K562 (cell line): ENCODE data around the gene TUT4. TPM values are rescaled to one million over a fixed set of nuclear protein-coding genes. Genes with fewer than 3 reads are reported as not detected.

ENCODE experiments used
- ATAC-seq: fragments of 200-7000 bp; cut with Tn5 transposase; 3 replicates; pipeline ENCODE4 v1.9.1; 2020; ENCODE audit warnings: moderate library complexity
- BruUV-seq: library from RNA; stranded (reverse); fragments of 400-500 nt; replicated peaks from 2 replicates; lab custom pipeline; 2021; lab: Mats Ljungman, UMichigan
- CTCF ChIA-PET: fragments of 300-600 bp; formaldehyde crosslinking; extraction: SDS; loops from one replicate; lab custom pipeline; 2021; ENCODE audit warnings: low intra/inter-chr PET ratio; lab: Yijun Ruan, JAX
- POLR2A ChIA-PET: fragments of 300-600, 350-650 bp; sonication (Branson Sonifier 250); formaldehyde crosslinking; extraction: SDS; loops from one replicate; lab custom pipeline; 2021; ENCODE audit warnings: antibody characterized with exemption, inconsistent platforms; lab: Yijun Ruan, JAX
- DNase-seq, 4 experiments: peaks; one replicate each; pipeline versions ENCODE4 v3.0.0 to v3.0.0-alpha.2; 2011 to 2018; ENCODE audit warnings: low spot score in 3 of 4, mixed read lengths in 3 of 4; ENCODE audit errors: extremely low read depth in 1 of 4
- FAIRE-seq: peaks from 2 replicates; lab custom pipeline; 2011; peaks lifted over from hg19 to GRCh38; lab: Jason Lieb, UNC
- H2AFZ ChIP-seq: 2 replicates; pipeline ENCODE4 v1.6.0; 2011; ENCODE audit warnings: low read depth, low read length, control low read depth, inconsistent platforms
- H3K27ac ChIP-seq: fragments of 200-600 bp; 3 replicates; pipeline ENCODE4 v1.8.0; 2011; ENCODE audit warnings: low read depth, mild to moderate bottlenecking, control low read depth, inconsistent platforms, low read length, moderate library complexity, mixed read lengths; ENCODE audit errors: extremely low read depth
- H3K27me3 ChIP-seq, 2 experiments: fragments of 300-600 bp in 1 of 2; 2 replicates in 1 of 2; 3 replicates in 1 of 2; pipeline versions ENCODE4 v1.6.0 to v1.8.0; 2011; ENCODE audit warnings: inconsistent platforms in 2 of 2, low read length in 2 of 2, mild to moderate bottlenecking in 1 of 2, mixed read lengths in 1 of 2, moderate library complexity in 1 of 2; ENCODE audit not compliant: control insufficient read depth in 2 of 2, insufficient read depth in 2 of 2
- H3K36me3 ChIP-seq: fragments of 300-600 bp; 3 replicates; pipeline ENCODE4 v1.8.0; 2011; ENCODE audit warnings: mild to moderate bottlenecking, low read length, inconsistent platforms; ENCODE audit not compliant: control insufficient read depth, insufficient read depth
- H3K4me1 ChIP-seq, 2 experiments: fragments of 200-600 bp in 1 of 2; replicated peaks in 1 of 2; 2 replicates in 1 of 2; 3 replicates in 1 of 2; pipeline versions ENCODE4 v1.5.1 to v1.8.0; 2011; ENCODE audit warnings: inconsistent platforms in 2 of 2, low read length in 2 of 2, mild to moderate bottlenecking in 1 of 2, mixed read lengths in 1 of 2, moderate library complexity in 1 of 2; ENCODE audit not compliant: control insufficient read depth in 2 of 2, insufficient read depth in 2 of 2
- H3K4me2 ChIP-seq: 2 replicates; pipeline ENCODE4 v1.6.1; 2011; ENCODE audit warnings: low read length, control low read depth, inconsistent platforms, mixed read lengths; ENCODE audit not compliant: insufficient read depth
- H3K4me3 ChIP-seq: fragments of 200-600 bp; sonication (generic), shearing (Covaris generic); 2 replicates; pipeline ENCODE4 v1.5.1; 2016; ENCODE audit warnings: control low read depth, inconsistent platforms
- H3K79me2 ChIP-seq: fragments of 200-600 bp; 3 replicates; pipeline ENCODE4 v1.8.0; 2011; ENCODE audit warnings: low read length, inconsistent platforms; ENCODE audit not compliant: control insufficient read depth, insufficient read depth
- H3K9ac ChIP-seq, 2 experiments: 2 replicates each; pipeline versions ENCODE4 v1.6.0 to v1.6.1; 2011; ENCODE audit warnings: low read depth in 2 of 2, low read length in 2 of 2, control low read depth in 1 of 2, inconsistent platforms in 1 of 2, mild to moderate bottlenecking in 1 of 2, mixed read lengths in 1 of 2; ENCODE audit not compliant: insufficient read depth in 1 of 2
- H3K9me1 ChIP-seq: one replicate; pipeline ENCODE4 v1.6.0; 2011; ENCODE audit warnings: inconsistent platforms, mild to moderate bottlenecking, low read length, moderate library complexity; ENCODE audit not compliant: control insufficient read depth, insufficient read depth
- H3K9me3 ChIP-seq: replicated peaks from 2 replicates; pipeline ENCODE4 v1.5.1; 2011; ENCODE audit warnings: low read depth, low read length, inconsistent platforms; ENCODE audit not compliant: control insufficient read depth, insufficient read depth
- H4K20me1 ChIP-seq: replicated peaks from 2 replicates; pipeline ENCODE4 v1.6.1; 2011; ENCODE audit warnings: low read length, inconsistent platforms, mixed read lengths; ENCODE audit not compliant: control insufficient read depth, insufficient read depth
- CBX3 ChIP-seq, 2 experiments: IDR thresholded peaks; 1 replicate in 1 of 2; 2 replicates in 1 of 2; pipeline ENCODE4 v1.6.1; 2012; ENCODE audit warnings: inconsistent platforms in 2 of 2, low read length in 2 of 2, borderline replicate concordance in 1 of 2, control low read depth in 1 of 2
- CBX5 ChIP-seq: IDR thresholded peaks from 2 replicates; pipeline ENCODE4 v1.6.1; 2014; ENCODE audit warnings: low read depth, borderline replicate concordance
- CEBPB ChIP-seq: fragments of 450-650 bp; IDR thresholded peaks from 2 replicates; pipeline ENCODE4 v1.6.1; 2016; ENCODE audit warnings: missing genetic modification characterization, missing compliant biosample characterization
- CEBPG ChIP-seq, 3 experiments: fragments of 200-800 bp in 1 of 3; sonication (Bioruptor generic) in 1 of 3; sonication (generic) in 1 of 3; formaldehyde crosslinking in 1 of 3; IDR thresholded peaks in 2 of 3; conservative IDR thresholded peaks in 1 of 3; 2 replicates each; pipeline versions ENCODE4 v1.6.1 to v1.8.0; 2016 to 2022; ENCODE audit warnings: missing compliant biosample characterization in 2 of 3, missing genetic modification characterization in 2 of 3, mild to moderate bottlenecking in 1 of 3, missing genetic modification reagents in 1 of 3
- NFE2 ChIP-seq: IDR thresholded peaks from 2 replicates; pipeline ENCODE4 v1.6.1; 2014; ENCODE audit warnings: antibody characterized with exemption, low read depth
- TRIM24 ChIP-seq, 2 experiments: fragments of 450-650 bp; IDR thresholded peaks; 2 replicates each; pipeline ENCODE4 v1.6.1; 2016
- TRIM28 ChIP-seq: fragments of 450-650 bp; IDR thresholded peaks from 2 replicates; pipeline ENCODE4 v1.6.1; 2017
- ZNF324 ChIP-seq: fragments of 250-450 bp; sonication (Bioruptor Pico); IDR thresholded peaks from 2 replicates; pipeline ENCODE4 v1.4.0; 2020; ENCODE audit warnings: mild to moderate bottlenecking
- ZNF445 ChIP-seq: fragments of 250-450 bp; sonication (Bioruptor Pico); IDR thresholded peaks from 2 replicates; pipeline ENCODE4 v1.4.0; 2020; ENCODE audit warnings: low read depth, mild to moderate bottlenecking, moderate library complexity
- WGBS: fragments of 100-300 bp; shearing (Covaris generic); methylation state at CpG from one replicate; pipeline ENCODE4 v1.1.6; 2016; ENCODE audit warnings: low coverage, mixed read lengths; ENCODE audit not compliant: insufficient coverage; ENCODE audit errors: missing lambda C conversion rate; 5-methylcytosine and 5-hydroxymethylcytosine counted together
- in situ Hi-C: fragments of 300-500 bp; cut with MboI; formaldehyde crosslinking; loops from 4 replicates; pipeline ENCODE4 v1.15.0; 2018; ENCODE audit warnings: inconsistent platforms, mixed read lengths
- intact Hi-C: fragments of 100-400 bp; cut with micrococcal nuclease; formaldehyde crosslinking; loops from 2 replicates; pipeline ENCODE4 v1.14.2; 2022
- polyA plus RNA-seq, 8 experiments: library from polyadenylated mRNA; depleted of rRNA in 4 of 8; stranded (reverse) in 5 of 8; unstranded in 3 of 8; fragments of >200 nt; fragmentation: Nextera tagmentation in 2 of 8; fragmentation: Illumina TruSeq in 1 of 8; extraction: Ambion mirVana in 2 of 8; extraction: Trizol in 1 of 8; gene quantifications; 2 replicates each; pipeline versions ENCODE4 v1.2.1 to v1.2.3, GENCODE V29; 2011 to 2014; ENCODE audit warnings: inconsistent platforms in 1 of 8, missing spikeins in 1 of 8
- total RNA-seq, 7 experiments: library from RNA; depleted of rRNA in 6 of 7; stranded (reverse); fragments of >200 nt in 6 of 7; fragmentation: Illumina TruSeq in 2 of 7; extraction: Trizol in 2 of 7; gene quantifications; 2 replicates each; pipeline versions ENCODE4 v1.2.1 to v1.2.3, GENCODE V29; 2011 to 2021; ENCODE audit warnings: low replicate concordance in 1 of 7
- TF ChIP-seq, protein P1 (sequence below): fragments of 450-650 bp; IDR thresholded peaks from 2 replicates; pipeline ENCODE4 v1.6.1; 2016; ENCODE audit warnings: mild to moderate bottlenecking
- TF ChIP-seq, protein P2 (sequence below), 2 experiments: fragments of 450-650 bp; IDR thresholded peaks; 2 replicates each; pipeline ENCODE4 v1.6.1; 2016
- TF ChIP-seq, protein P3 (sequence below): fragments of 450-650 bp; IDR thresholded peaks from 2 replicates; pipeline ENCODE4 v1.6.1; 2018; ENCODE audit warnings: mild to moderate bottlenecking, low read depth; ENCODE audit not compliant: partially characterized antibody
- TF ChIP-seq, protein P4 (sequence below): fragments of 250-450 bp; sonication (Bioruptor Pico); IDR thresholded peaks from 2 replicates; pipeline ENCODE4 v1.8.0; 2022; ENCODE audit warnings: moderate library complexity, mild to moderate bottlenecking, inconsistent platforms

The TUT4 gene
- total and polyA plus RNA-seq, 9 of the 15 experiments (the other 6 are each of a cell fraction or from before 2014, with no cell fraction given), result 15.8 to 53.5 (median 36.7) TPM

DNA sequence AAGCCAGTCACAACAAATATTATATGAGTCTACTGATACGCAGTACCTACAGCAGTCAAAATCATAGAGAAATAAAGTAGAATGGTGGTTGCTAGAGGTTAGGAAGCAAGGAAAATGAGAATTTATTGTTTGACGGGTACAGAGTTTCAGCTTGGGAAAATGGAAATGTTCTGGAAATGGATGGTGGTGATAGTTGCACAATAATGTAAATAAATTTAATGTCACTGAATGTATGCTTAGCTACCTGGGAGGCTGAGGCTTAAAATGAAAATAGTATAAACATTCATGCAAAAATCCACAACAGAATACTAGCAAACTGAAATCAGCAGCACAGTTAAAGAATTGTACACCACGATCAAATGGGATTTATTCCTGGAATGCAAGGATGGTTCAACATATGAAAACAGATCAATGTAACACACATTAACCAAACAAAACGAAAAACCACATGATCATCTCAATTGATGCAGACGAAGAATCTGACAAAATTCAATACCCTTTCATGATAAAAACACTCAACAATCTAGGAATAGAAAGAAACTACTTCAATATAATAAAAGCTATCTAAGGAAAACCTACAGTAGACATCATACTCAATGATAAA lies 10.7 kb downstream of the TUT4 start:
- ATAC-seq, result no peak
- TF ChIP-seq, protein P1, sequence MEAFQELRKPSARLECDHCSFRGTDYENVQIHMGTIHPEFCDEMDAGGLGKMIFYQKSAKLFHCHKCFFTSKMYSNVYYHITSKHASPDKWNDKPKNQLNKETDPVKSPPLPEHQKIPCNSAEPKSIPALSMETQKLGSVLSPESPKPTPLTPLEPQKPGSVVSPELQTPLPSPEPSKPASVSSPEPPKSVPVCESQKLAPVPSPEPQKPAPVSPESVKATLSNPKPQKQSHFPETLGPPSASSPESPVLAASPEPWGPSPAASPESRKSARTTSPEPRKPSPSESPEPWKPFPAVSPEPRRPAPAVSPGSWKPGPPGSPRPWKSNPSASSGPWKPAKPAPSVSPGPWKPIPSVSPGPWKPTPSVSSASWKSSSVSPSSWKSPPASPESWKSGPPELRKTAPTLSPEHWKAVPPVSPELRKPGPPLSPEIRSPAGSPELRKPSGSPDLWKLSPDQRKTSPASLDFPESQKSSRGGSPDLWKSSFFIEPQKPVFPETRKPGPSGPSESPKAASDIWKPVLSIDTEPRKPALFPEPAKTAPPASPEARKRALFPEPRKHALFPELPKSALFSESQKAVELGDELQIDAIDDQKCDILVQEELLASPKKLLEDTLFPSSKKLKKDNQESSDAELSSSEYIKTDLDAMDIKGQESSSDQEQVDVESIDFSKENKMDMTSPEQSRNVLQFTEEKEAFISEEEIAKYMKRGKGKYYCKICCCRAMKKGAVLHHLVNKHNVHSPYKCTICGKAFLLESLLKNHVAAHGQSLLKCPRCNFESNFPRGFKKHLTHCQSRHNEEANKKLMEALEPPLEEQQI, result peak; percentile 18; the same call in 1 of the 2 replicates
- TF ChIP-seq TRIM28 (peak; percentile 88), TRIM24 (IDR thresholded peaks at IDR 0.05) (peak; percentile 52 to 73; a peak in 3 of 4 replicates), CBX5 (peak; percentile 52; the same call in 1 of the 2 replicates), ZNF324 (peak; percentile 100), CBX3 (IDR thresholded peaks at IDR 0.05; ENCODE audit: borderline replicate concordance in 1 of 2, low read length in 2 of 2) (peak in 1 of 2 experiments; percentile 97; a peak in 2 of 3 replicates), ZNF445 (0 out of 2 replicates have a peak, but pooled peaks have one; percentile 56), NFE2 (no peak), CEBPB (tag) (peak; percentile 78), CEBPG (CRISPR knock-in tag; IDR thresholded peaks at IDR 0.05) (no peak), CEBPG (tag; conservative IDR thresholded peaks at IDR 0.05 in 1 of 2, IDR thresholded peaks at IDR 0.05 in 1 of 2) (peak; percentile 35 to 81; a peak in 3 of 4 replicates)
- TF ChIP-seq, protein P2, sequence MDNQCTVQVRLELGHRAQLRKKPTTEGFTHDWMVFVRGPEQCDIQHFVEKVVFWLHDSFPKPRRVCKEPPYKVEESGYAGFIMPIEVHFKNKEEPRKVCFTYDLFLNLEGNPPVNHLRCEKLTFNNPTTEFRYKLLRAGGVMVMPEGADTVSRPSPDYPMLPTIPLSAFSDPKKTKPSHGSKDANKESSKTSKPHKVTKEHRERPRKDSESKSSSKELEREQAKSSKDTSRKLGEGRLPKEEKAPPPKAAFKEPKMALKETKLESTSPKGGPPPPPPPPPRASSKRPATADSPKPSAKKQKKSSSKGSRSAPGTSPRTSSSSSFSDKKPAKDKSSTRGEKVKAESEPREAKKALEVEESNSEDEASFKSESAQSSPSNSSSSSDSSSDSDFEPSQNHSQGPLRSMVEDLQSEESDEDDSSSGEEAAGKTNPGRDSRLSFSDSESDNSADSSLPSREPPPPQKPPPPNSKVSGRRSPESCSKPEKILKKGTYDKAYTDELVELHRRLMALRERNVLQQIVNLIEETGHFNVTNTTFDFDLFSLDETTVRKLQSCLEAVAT (IDR thresholded peaks at IDR 0.05), result no peak
- TF ChIP-seq, protein P3, sequence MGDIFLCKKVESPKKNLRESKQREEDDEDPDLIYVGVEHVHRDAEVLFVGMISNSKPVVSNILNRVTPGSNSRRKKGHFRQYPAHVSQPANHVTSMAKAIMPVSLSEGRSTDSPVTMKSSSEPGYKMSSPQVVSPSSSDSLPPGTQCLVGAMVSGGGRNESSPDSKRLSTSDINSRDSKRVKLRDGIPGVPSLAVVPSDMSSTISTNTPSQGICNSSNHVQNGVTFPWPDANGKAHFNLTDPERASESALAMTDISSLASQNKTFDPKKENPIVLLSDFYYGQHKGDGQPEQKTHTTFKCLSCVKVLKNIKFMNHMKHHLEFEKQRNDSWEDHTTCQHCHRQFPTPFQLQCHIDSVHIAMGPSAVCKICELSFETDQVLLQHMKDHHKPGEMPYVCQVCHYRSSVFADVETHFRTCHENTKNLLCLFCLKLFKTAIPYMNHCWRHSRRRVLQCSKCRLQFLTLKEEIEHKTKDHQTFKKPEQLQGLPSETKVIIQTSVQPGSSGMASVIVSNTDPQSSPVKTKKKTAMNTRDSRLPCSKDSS, result peak; percentile 85
- TF ChIP-seq, protein P4, sequence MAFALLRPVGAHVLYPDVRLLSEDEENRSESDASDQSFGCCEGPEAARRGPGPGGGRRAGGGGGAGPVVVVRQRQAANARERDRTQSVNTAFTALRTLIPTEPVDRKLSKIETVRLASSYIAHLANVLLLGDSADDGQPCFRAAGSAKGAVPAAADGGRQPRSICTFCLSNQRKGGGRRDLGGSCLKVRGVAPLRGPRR (CRISPR knock-in tag), result no peak
- TF ChIP-seq, all 486 proteins: peak for 10
- no TSS peak for BruUV-seq
- H2AFZ ChIP-seq, result no peak overlapping the region
- H3K4me2 ChIP-seq, result no peak overlapping the region
- CTCF ChIA-PET, result no interaction called here
- WGBS, result 74% methylated on average over 5 of the region's 5 CpGs
- peak; percentile 11 for FAIRE-seq
- H3K79me2 ChIP-seq, result peaks cover 74% of the 10 kb centered on the region
- no peaks in the 10 kb centered on the region for H3K27me3 ChIP-seq
- no peaks in the 10 kb centered on the region for H3K4me1 ChIP-seq
- no peak for DNase-seq
- peaks cover 4% of the 10 kb centered on the region for H3K9me3 ChIP-seq
- no peaks in the 10 kb centered on the region for H3K9me1 ChIP-seq
- H3K9ac ChIP-seq, result no peak overlapping the region
- intact Hi-C loops, result no loop called here
- in situ Hi-C loops, result no loop called here
- POLR2A ChIA-PET, result interaction anchor here (0.6 kb wide), 2 partner anchors 193 to 678 kb away, joined by 3 read pairs; no protein-coding TSS in a partner anchor
- H4K20me1 ChIP-seq, result no peaks in the 10 kb centered on the region
- H3K27ac ChIP-seq, result no peak overlapping the region
- H3K36me3 ChIP-seq, result no peaks in the 10 kb centered on the region; the same call in 2 of the 3 replicates
- H3K4me3 ChIP-seq, result no peak overlapping the region
